Stimulated activated CD4-positive, alpha-beta T cell treated with anti-CD3 and anti-CD28 coated beads, Interleukin-1b, Interleukin-23, amount 100 ng/mL, for 24 hours (primary cell): ENCODE measurements around the gene MTR.
"Not testable (repeated sequence)": the region's sequence is repeated elsewhere in the genome, so short reads cannot be mapped to it uniquely, and the experiment has no call there.

Experiments
- DNase-seq, 4 experiments: peaks; one replicate each; pipeline ENCODE4 v3.0.0-alpha.2; 2020; ENCODE audit warnings: low read depth in 4 of 4, low spot score in 1 of 4

Gene MTR

GRCh38 chr1:236895665-236896387 is 100.7 kb downstream of the MTR start:
- no peak for DNase-seq

- no peak for DNase-seq
Observed at GRCh38 chr1:236896716-236897115, 101.6 kb downstream of the MTR start.

- no peak for DNase-seq
Observed at GRCh38 chr1:236904892-236905741, 110.0 kb downstream of the MTR start.

DNA sequence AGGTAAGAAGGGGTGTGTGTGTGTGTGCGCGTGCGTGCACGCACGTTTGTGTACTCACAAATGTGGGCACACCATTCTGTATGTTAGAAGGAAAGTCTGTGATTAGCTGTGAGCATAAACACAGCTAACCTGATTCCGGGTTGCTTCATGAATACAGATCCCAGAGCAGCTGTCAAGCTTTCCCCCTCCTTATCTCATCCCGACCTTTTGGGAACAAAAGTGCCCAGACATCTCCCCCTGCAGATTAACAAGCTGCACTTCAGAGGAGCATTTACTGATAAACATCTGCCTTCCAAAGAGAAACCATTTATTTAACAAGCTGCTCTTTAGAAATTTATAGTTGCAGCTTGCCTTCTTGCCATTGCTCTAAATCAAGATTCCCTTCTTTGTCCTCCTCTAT is 112.1 kb downstream of the MTR start:
- no peak for DNase-seq

DNA sequence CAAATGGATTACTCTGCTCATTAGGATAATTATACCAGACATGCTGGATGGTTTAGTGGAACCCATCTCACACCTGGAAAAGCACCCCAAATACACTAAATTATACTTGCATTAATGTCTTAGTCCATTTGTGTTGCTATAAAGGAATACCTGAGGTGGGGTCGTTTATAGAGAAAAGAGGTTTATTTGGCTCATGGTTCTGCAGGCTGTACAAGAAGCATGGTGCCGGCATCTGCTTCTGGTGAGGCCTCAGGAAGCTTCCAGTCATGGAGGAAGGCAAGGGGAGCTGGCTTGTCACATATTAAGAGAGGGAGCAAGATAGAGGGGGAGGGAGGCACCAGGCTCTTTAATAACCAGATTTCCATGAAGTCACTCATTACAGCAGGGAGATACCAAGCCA is 113.6 kb downstream of the MTR start:
- DNase-seq: no peak

- not testable (repeated sequence) for DNase-seq
Observed at GRCh38 chr1:236911047-236911446, 116.0 kb downstream of the MTR start.

DNA sequence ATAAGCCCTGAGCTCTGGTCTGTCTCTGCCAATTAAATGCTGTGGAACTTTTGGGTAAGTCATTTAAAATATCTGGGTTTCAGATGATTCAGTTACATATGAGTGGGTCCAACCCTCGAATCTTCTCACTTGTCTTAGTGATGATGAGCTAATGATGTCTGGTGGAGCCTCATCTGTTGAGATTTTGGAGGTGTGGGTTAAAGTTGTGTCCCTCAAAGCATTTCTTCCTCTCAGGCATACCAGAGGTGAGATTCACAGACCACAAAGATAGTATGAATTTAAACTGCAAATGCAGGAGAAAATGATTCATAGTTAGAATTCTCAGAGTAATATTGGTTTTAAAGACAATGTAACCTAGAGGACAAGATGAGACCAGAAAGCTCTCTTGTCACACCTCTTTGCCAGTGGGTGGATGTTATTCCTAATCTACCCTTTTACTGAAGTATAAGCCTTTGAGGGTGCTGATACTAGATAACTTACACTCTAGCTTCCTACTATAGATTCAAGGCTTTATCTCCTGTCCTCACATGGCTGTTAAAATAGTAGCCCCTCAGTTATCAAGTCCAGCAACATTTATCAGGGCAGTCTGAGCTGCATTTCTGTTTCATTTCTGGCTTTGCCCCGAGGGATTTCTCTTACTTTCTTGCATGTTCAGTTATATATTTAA is 118.4 kb downstream of the MTR start:
- no peak for DNase-seq

DNA sequence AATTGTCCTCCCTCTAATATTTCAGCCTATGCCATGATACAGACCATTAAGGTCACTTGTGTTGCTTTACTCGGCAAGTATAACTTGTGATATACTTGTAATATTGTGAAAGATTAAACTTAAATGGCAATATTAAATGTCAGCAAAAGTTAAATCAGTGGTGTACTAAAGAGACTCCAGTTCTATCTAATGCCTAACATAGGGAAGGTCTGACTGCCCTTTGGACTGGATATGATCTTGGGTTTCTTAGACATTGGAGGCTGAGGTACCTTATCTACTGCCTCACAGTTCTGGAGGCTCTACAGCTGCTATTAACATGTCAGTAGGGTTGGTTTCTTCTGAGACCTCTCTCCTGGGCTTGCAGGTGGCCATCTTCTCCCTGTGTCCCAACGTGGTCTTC is 119.3 kb downstream of the MTR start:
- DNase-seq: no peak

DNA sequence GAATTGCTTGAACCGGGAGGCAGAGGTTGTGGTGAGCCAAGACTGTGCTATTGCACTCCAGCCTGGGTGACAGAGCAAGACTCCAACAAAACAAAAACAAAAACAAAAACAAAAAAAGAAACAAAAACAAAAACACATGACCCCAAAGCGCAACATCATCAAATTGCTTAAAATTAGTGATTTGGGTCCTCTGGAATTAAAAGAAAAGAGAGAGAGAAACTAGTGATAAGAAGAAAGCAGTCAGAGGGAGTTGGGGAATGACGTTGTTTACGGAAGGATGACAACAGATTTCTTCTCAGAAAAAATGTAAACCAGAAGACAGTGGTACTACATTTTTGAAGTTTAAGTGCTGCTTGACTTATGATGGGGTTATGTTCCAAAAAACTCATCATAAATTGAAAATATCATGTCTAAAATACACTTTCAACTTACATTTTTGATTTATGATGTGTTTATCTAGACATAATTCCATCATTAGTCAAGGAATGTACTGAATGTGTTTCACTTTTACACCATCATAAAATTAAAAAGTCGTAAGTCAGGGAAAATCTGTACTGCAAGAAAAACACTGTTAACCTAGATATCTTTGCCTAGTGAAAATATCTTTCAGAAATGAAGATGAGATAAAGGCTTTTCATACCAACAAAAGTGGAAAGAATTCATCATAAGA is 121.2 kb downstream of the MTR start:
- no peak for DNase-seq

DNA sequence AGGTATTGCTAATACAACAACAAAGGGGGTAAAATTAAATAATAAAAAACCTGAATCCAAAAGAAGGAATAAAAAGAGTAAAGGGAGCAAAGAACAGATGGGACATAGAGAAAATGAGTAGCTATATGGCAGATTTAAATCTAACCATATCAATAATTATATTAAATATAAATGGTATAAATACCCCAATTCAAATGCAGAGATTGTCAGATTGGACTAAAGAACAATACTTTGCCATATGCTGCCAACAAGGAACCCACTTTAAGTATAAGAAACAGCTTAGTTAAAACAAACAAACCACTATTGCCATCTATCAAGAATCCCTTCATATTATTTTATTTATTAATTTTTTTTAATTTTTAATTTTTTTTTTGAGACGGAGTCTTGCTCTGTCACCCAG is 122.4 kb downstream of the MTR start:
- DNase-seq: no peak

- DNase-seq: no peak
Observed at GRCh38 chr1:236920286-236920894, 125.3 kb downstream of the MTR start.

DNA sequence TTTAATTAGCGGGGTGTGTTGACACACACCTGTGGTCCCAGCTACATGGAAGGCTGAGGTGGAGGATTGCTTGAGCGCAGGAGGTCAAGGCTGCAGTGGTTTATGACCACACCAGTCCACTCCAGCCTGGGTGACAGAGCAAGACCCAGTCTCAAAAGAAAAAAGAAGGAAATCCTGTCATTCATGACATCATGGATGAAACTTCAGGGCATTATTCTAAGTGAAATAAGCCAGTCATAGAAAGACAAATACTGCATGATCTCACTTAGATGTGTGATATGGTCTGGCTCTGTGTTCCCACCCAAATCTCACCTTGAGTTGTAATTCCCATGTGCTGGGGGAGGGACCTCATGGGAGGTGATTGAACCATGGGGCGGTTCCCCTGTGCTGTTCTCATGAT is 126.5 kb downstream of the MTR start:
- DNase-seq: no peak

- DNase-seq: no peak
Observed at GRCh38 chr1:236922190-236922589, 127.1 kb downstream of the MTR start.

- no peak for DNase-seq
Observed at GRCh38 chr1:236925386-236925785, 130.3 kb downstream of the MTR start.

GRCh38 chr1:236930503-236930902 is 135.4 kb downstream of the MTR start:
- no peak for DNase-seq

- DNase-seq: no peak
Observed at GRCh38 chr1:236938760-236939159, 143.7 kb downstream of the MTR start.

DNA sequence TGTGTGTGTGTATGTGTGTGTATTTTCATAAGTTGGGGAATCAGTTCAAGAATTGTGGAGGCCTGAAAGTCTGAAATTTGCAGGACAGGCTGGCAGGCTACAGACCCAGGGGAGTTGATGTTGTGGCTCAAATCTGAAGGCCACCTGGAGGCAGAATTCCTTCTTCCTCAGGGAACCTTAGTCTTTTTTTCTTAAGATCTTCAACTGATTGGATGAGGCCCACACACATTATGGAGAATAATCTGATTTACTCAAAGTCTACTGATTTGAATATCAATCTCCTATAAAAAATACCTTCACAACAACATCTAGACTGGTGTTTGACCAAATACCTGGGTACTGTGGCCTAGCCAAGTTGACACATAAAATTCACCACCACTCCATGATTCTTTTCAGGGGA is 147.3 kb downstream of the MTR start:
- no peak for DNase-seq

DNA sequence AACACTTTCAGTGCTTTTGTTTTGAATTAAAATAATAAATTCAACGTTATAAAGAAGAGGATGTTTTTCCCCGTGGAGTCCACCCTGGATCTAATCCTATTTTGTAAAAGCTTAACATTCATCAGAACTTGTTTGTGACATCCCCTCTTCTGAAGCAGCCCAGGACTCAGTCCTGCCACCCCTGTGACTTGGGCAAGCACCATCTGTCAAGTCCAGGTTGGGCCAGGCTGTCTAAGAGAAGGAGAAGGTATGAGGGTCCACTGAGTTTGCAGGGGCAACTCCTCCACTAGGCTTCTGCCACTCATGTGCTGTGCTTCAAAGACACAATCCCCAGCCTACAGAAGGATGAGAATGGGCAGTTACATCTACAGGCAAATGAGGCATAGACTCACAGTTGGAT is 149.5 kb downstream of the MTR start:
- DNase-seq: no peak

GRCh38 chr1:236945002-236945401 is 149.9 kb downstream of the MTR start:
- DNase-seq: no peak

GRCh38 chr1:236947794-236948193 is 152.7 kb downstream of the MTR start:
- DNase-seq: no peak

- DNase-seq: no peak
Observed at GRCh38 chr1:236948381-236948780, 153.3 kb downstream of the MTR start.
